Measurements from ENCODE around the gene SPEN. TPM values are rescaled to one million over a fixed set of nuclear protein-coding genes. Genes with fewer than 3 reads are reported as not detected.

The SPEN gene
- total RNA-seq, 4 donors from 2014 or later = 18.8 to 104 (median 73.8) TPM

GRCh38 chr1:15969321-15969880, 121.9 kb downstream of the SPEN start:
- no peaks in the 10 kb centered on the region for H3K36me3 ChIP-seq
- TF ChIP-seq, protein P1, sequence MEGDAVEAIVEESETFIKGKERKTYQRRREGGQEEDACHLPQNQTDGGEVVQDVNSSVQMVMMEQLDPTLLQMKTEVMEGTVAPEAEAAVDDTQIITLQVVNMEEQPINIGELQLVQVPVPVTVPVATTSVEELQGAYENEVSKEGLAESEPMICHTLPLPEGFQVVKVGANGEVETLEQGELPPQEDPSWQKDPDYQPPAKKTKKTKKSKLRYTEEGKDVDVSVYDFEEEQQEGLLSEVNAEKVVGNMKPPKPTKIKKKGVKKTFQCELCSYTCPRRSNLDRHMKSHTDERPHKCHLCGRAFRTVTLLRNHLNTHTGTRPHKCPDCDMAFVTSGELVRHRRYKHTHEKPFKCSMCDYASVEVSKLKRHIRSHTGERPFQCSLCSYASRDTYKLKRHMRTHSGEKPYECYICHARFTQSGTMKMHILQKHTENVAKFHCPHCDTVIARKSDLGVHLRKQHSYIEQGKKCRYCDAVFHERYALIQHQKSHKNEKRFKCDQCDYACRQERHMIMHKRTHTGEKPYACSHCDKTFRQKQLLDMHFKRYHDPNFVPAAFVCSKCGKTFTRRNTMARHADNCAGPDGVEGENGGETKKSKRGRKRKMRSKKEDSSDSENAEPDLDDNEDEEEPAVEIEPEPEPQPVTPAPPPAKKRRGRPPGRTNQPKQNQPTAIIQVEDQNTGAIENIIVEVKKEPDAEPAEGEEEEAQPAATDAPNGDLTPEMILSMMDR (IDR thresholded peaks at IDR 0.05) = no peak
- TF ChIP-seq POLR2A (IDR thresholded peaks at IDR 0.05) = no peak
- no peaks in the 10 kb centered on the region for H3K27me3 ChIP-seq
- H3K27ac ChIP-seq = no peak overlapping the region
- intact Hi-C loops (cut with DNase I; ENCODE audit: low total_unique reads) = no loop called here
- H3K4me1 ChIP-seq = peaks cover 0 to 6% of the 10 kb centered on the region in 2 donors
- no peak overlapping the region for H3K4me3 ChIP-seq
- no peak for DNase-seq
- H3K9me3 ChIP-seq = no peaks in the 10 kb centered on the region

DNA sequence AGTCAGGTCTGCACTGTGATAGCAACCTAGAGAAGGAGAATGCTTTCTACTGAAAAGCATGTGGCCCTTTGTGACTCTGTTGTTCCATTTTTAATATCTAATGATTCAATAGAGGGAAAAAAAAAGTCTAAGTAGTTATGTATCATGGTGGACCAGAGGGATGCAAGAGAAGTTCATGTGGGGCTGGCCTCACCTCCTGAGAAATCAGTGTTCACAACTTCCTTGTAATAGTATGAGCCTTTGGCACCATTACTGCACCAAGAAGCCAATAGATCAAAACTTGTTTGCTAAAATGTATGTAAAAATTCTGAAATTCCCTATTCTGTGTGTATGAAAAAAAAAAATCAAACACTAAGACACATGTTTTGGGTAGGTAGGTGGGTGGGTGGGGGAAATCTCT, 123.4 kb downstream of the SPEN start:
- Histone ChIP-seq H3K4me3 (no peak overlapping the region), H3K9me3 (no peaks in the 10 kb centered on the region), H3K36me3 (no peaks in the 10 kb centered on the region), H3K4me1 (peaks cover 7 to 14% of the 10 kb centered on the region in 2 donors), H3K27me3 (no peaks in the 10 kb centered on the region), H3K27ac (no peak overlapping the region)
- DNase-seq = no peak
- intact Hi-C loops (cut with DNase I; ENCODE audit: low total_unique reads) = no loop called here
- no peak for TF ChIP-seq POLR2A (IDR thresholded peaks at IDR 0.05)
- TF ChIP-seq, protein P1 (IDR thresholded peaks at IDR 0.05) = no peak

DNA sequence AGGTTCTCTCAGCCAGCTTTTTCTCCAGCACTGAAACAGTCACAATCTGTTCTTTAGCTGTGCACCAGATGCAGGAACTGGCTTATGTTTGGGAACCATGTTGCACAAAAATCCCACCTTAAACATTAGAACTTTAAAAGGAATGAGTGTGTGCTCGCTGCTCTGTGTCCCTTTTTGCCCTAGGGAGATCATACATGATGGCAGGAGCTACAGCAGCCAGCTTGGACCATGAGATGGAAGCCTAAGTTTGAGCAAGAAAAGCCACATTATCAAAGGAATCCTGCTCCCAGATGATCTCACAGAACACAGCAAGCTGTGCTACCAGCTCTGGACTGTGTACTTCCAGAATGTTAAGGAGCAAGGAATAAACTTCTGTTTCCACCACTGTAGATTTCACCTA, 124.9 kb downstream of the SPEN start:
- H3K27me3 ChIP-seq = no peaks in the 10 kb centered on the region
- intact Hi-C loops (cut with DNase I; ENCODE audit: low total_unique reads) = no loop called here
- TF ChIP-seq POLR2A (IDR thresholded peaks at IDR 0.05) = no peak
- TF ChIP-seq, protein P1 (IDR thresholded peaks at IDR 0.05) = no peak
- no peak overlapping the region for H3K27ac ChIP-seq
- no peak overlapping the region for H3K4me3 ChIP-seq
- no peaks in the 10 kb centered on the region for H3K9me3 ChIP-seq
- peaks cover 8 to 11% of the 10 kb centered on the region in 2 donors for H3K4me1 ChIP-seq
- H3K36me3 ChIP-seq = no peaks in the 10 kb centered on the region
- DNase-seq = no peak

- TF ChIP-seq POLR2A (IDR thresholded peaks at IDR 0.05) = no peak
- TF ChIP-seq, protein P1 (IDR thresholded peaks at IDR 0.05) = no peak
- no peak for DNase-seq
- no peaks in the 10 kb centered on the region for H3K36me3 ChIP-seq
These were observed 126.3 kb downstream of the SPEN start for GRCh38 chr1:15973772-15974171.

DNA sequence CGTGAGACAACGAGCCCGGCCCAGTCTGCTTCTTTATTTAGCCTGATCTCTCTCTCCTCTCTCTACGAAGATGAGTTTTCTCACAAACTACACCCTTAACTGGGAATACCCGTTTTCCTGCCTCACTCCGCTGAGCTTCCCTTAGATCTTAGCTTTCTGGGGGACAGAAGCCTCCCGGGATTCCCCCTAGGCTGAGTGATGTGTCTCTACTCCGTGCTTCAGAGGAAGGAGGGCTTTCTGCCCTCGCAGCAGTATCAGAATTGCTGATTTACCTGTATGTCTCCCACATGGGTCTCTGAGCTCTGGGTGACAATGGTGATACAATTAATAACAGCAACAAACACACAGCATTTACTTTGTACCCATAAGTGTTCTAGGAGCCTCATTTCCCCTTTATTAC, 127.3 kb downstream of the SPEN start:
- H3K36me3 ChIP-seq = no peaks in the 10 kb centered on the region
- H3K27me3 ChIP-seq = no peaks in the 10 kb centered on the region
- peaks cover 8 to 11% of the 10 kb centered on the region in 2 donors for H3K4me1 ChIP-seq
- no peak overlapping the region for H3K27ac ChIP-seq
- TF ChIP-seq, protein P1 (IDR thresholded peaks at IDR 0.05) = no peak
- TF ChIP-seq POLR2A (IDR thresholded peaks at IDR 0.05) = no peak
- H3K4me3 ChIP-seq = peak overlapping the region; percentile 89 to 93
- no peak for DNase-seq
- intact Hi-C loops (cut with DNase I; ENCODE audit: low total_unique reads) = no loop called here
- H3K9me3 ChIP-seq = no peaks in the 10 kb centered on the region

More at GRCh38 chr1:15973772-15974171, 126.3 kb downstream of the SPEN start:
- peaks cover 8 to 11% of the 10 kb centered on the region in 2 donors for H3K4me1 ChIP-seq
- H3K9me3 ChIP-seq = no peaks in the 10 kb centered on the region
- intact Hi-C loops (cut with DNase I; ENCODE audit: low total_unique reads) = no loop called here
- no peak overlapping the region for H3K27ac ChIP-seq
- no peaks in the 10 kb centered on the region for H3K27me3 ChIP-seq
- H3K4me3 ChIP-seq = no peak overlapping the region

All from uterus (tissue), 4 donors.